Glutamatergic neuron (in vitro differentiated cells): ENCODE measurements around the gene TIGD3. TPM values are rescaled to one million over a fixed set of nuclear protein-coding genes. Genes with fewer than 3 reads are reported as not detected.

ENCODE experiments used
- DNase-seq: peaks from one replicate; pipeline ENCODE4 v3.0.0; 2022
- H3K27ac Mint-ChIP-seq: one replicate; pipeline ENCODE4 v1.8.0; 2020; ENCODE audit warnings: mild to moderate bottlenecking, mixed read lengths, inconsistent platforms; ENCODE audit not compliant: unreplicated experiment
- H3K27me3 Mint-ChIP-seq: one replicate; pipeline ENCODE4 v1.8.0; 2020; ENCODE audit warnings: mild to moderate bottlenecking, moderate library complexity, mixed read lengths, inconsistent platforms; ENCODE audit not compliant: unreplicated experiment
- H3K36me3 Mint-ChIP-seq: one replicate; pipeline ENCODE4 v1.8.0; 2020; ENCODE audit warnings: mild to moderate bottlenecking, mixed read lengths, inconsistent platforms; ENCODE audit not compliant: unreplicated experiment
- H3K4me1 Mint-ChIP-seq: one replicate; pipeline ENCODE4 v1.8.0; 2020; ENCODE audit warnings: mild to moderate bottlenecking, low read depth, mixed read lengths, inconsistent platforms; ENCODE audit not compliant: unreplicated experiment
- H3K4me3 Mint-ChIP-seq: one replicate; pipeline ENCODE4 v1.8.0; 2020; ENCODE audit warnings: mild to moderate bottlenecking, mixed read lengths, inconsistent platforms; ENCODE audit not compliant: unreplicated experiment
- H3K9me3 Mint-ChIP-seq: one replicate; pipeline ENCODE4 v1.8.0; 2020; ENCODE audit warnings: mild to moderate bottlenecking, moderate library complexity, mixed read lengths, inconsistent platforms; ENCODE audit not compliant: unreplicated experiment
- CTCF ChIP-seq: fragments of 200-600 bp; sonication (generic); IDR thresholded peaks from one replicate; pipeline ENCODE4 v1.5.0; 2021; ENCODE audit not compliant: partially characterized antibody, unreplicated experiment
- total RNA-seq: library from RNA; stranded (reverse); fragmentation: NEBNext Ultra II Directional; extraction: Animal tissue kit (Norgen Biotek cat#: 25700); gene quantifications from one replicate; pipeline ENCODE4 v1.2.1, GENCODE V29; 2021; ENCODE audit not compliant: unreplicated experiment

TIGD3 gene
- total RNA-seq, 1 donor from 2014 or later, result 3.8 TPM

DNA sequence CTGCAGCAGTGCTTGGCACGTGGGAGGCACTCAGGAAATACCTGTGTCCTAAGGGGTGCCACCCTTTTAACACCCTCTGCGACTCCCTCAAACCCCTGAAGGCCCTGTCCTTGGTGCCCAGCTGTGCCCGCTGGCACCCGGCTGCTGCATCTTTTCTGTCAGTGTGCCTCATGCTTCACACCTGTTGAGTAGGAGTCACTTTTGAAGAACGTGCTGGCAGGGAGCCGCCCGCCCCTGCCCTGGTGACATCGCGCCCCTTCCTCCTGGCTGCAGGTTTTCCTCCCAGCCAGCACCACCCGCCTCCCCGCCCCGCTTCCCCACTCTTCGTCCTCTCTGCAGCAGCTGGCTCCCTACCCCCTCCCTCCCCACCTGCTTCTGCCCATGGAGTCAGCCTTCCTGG lies 49.7 kb downstream of the TIGD3 start:
- no peak overlapping the region for H3K27ac Mint-ChIP-seq
- no peaks in the 10 kb centered on the region for H3K36me3 Mint-ChIP-seq
- no peak for DNase-seq
- peaks cover 2% of the 10 kb centered on the region for H3K27me3 Mint-ChIP-seq
- no peak overlapping the region for H3K4me3 Mint-ChIP-seq
- no peaks in the 10 kb centered on the region for H3K4me1 Mint-ChIP-seq
- peaks cover 4% of the 10 kb centered on the region for H3K9me3 Mint-ChIP-seq
- no peak for TF ChIP-seq CTCF

DNA sequence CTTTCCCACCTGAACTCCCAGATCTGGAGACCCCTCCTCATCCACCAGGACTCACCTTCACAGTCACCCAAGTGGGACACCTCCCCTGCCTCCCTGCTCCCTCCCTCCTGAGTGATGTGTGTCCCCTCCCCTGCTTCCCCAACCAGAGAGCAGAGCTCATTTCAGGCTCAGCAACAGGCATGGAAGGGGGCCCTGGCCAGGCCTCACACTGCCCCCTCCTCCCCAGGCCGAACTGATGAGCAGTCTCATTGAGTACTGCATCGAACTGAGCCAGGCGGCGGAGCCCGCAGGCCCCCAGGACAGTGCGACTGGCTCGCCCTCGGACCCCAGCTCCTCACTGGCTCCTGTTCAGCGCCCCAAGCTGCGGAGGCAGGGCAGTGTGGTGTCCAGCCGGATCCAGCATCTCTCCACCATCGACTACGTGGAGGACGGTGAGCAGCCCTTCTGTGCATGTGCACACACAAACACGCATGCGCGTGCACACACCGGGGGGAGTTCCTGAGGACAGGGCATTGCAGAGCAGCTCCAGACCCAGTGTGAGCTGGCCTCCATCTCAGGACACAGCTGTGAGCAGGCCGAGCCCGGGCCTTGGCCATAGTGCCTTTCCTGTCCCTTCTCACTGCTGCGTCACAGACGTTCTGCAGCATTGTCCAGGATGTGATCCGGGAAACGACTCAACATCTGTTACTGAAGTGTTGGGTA lies 50.2 kb downstream of the TIGD3 start:
- H3K9me3 Mint-ChIP-seq, result peaks cover 1% of the 10 kb centered on the region
- no peak overlapping the region for H3K27ac Mint-ChIP-seq
- peaks cover 2% of the 10 kb centered on the region for H3K27me3 Mint-ChIP-seq
- H3K36me3 Mint-ChIP-seq, result no peaks in the 10 kb centered on the region
- no peaks in the 10 kb centered on the region for H3K4me1 Mint-ChIP-seq
- no peak for DNase-seq
- no peak overlapping the region for H3K4me3 Mint-ChIP-seq
- no peak for TF ChIP-seq CTCF

Other genes with a start within 250 kb of the TIGD3 start
- gene TM7SF2, start 242.9 kb upstream of the TIGD3 start, total RNA-seq, result 241 TPM
- 4.1 TPM for gene ZNHIT2, start 237.1 kb upstream of the TIGD3 start, total RNA-seq
- gene FAU, start 232.6 kb upstream of the TIGD3 start, total RNA-seq, result 560 TPM
- gene MRPL49, start 232.4 kb upstream of the TIGD3 start, total RNA-seq, result 32.9 TPM
- gene SYVN1, start 220.2 kb upstream of the TIGD3 start, total RNA-seq, result 54.7 TPM
- gene SPDYC, start 184.5 kb upstream of the TIGD3 start, total RNA-seq, result not detected
- gene CAPN1, start 172.8 kb upstream of the TIGD3 start, total RNA-seq, result 234 TPM
- 8.6 TPM for gene POLA2, start 92.8 kb upstream of the TIGD3 start, total RNA-seq
- 23.5 TPM for gene CDC42EP2, start 39.9 kb upstream of the TIGD3 start, total RNA-seq
- gene DPF2, start 20.9 kb upstream of the TIGD3 start, total RNA-seq, result 121 TPM
- gene SLC25A45, start 27.9 kb downstream of the TIGD3 start, total RNA-seq, result 0.25 TPM
- 11.1 TPM for gene FRMD8, start 31.9 kb downstream of the TIGD3 start, total RNA-seq
- gene NEAT1, start 68.0 kb downstream of the TIGD3 start, total RNA-seq, result 107 TPM
- 18,218 TPM for gene MALAT1, start 144.3 kb downstream of the TIGD3 start, total RNA-seq
- 80.0 TPM for gene SCYL1, start 170.3 kb downstream of the TIGD3 start, total RNA-seq
- 2.5 TPM for gene LTBP3, start 203.6 kb downstream of the TIGD3 start, total RNA-seq
- gene ZNRD2, start 215.7 kb downstream of the TIGD3 start, total RNA-seq, result 37.9 TPM
- 184 TPM for gene FAM89B, start 217.8 kb downstream of the TIGD3 start, total RNA-seq
- 14.2 TPM for gene EHBP1L1, start 221.3 kb downstream of the TIGD3 start, total RNA-seq
- gene KCNK7, start 241.0 kb downstream of the TIGD3 start, total RNA-seq, result 0.69 TPM